IPS DF 4.7 (cell line): ENCODE data around the gene SLC26A9.
"Not testable (repeated sequence)": the region's sequence is repeated elsewhere in the genome, so short reads cannot be mapped to it uniquely, and the experiment has no call there.

ENCODE experiments used
- DNase-seq: peaks from one replicate; pipeline ENCODE4 v3.0.0-alpha.2; 2013; ENCODE audit warnings: low spot score; ENCODE audit errors: extremely low read depth

SLC26A9 gene

DNA sequence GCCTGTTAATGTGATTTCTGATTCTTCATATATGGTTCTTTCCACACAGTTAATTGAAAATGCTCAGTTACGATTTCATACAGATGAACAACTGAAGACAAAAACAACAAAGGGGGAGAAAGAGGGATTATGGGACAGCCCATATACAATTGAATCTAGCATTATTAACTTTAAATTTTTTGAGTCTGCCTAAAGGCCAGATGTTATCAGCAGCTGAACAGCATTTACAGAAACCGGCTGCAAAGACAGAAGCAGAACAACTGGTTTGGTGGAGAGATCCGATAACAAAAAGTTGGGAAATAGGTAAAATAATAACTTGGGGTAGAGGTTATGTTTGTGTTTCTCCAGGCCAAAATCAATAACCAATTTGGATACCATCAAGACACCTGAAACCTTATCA is 49.1 kb downstream of the SLC26A9 start:
- DNase-seq, result not testable (repeated sequence)

DNA sequence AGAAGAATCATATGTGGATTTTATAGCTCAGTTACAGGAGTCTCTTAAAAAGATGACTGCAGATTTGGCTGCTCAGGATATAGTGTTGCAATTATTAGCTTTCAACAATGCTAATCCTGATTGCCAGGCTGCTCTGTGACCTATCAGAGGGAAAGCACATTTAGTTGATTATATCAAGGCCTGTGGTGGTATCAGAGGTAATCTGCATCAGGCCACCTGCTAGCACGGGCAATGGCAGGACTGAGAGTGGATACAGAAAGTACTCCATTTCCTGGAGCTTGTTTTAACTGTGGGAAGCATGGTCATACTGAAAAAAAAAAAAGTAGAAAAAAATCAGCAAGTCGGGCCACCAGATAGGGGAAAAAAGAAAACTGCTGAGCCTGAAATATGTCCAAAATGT is 51.1 kb downstream of the SLC26A9 start:
- not testable (repeated sequence) for DNase-seq

DNA sequence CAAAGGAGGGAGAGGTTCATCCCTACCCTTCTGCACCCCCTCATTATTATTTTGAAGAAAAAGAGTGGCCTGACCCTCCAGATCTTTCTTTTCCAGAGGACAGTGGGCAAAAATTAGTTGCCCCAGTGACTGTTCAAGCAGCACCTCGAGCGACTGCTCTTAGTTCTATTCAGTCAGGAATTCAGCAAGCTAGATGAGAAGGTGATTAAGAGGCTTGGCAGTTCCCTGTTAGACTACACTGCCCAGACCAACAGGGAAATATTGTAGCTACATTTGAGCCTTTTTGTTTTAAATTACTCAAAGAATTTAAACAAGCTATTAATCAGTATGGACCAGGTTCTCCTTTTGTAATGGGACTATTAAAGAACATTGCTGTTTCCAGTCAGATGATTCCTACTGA is 51.8 kb downstream of the SLC26A9 start:
- DNase-seq, result not testable (repeated sequence)

DNA sequence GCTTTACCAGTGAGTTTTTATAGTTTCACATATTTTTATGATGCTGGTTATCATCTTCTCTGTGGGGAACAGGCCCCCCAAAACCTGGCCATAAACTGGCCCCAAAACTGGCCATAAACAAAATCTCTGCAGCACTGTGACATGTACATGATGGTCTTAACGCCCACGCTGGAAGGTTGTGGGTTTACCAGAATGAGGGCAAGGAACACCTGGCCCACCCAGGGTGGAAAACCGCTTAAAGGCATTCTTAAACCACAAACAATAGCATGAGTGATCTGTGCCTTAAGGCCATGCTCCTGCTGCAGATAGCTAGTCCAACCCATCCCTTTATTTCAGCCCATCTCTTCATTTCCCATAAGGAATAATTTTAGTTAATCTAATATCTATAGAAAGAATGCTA is 52.6 kb downstream of the SLC26A9 start:
- DNase-seq, result not testable (repeated sequence)

DNA sequence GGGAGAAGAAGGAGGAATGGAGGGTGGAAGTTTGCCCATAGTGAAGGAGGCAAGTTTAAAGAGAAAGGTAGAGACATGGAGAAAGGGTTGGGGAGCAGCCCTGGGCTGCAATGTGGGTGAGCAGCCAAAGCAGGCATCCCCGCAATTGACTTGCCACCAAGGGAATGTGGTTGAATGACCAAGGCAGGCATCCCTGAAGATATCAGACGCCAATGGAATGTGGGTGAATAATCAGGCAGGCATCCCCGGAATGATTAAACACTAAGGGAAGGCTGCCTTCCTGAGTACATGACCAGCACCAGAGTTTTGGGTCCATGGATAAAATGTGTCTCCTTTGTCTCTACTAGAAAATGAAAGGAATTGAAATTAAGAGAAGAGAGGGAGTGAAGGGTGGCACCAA is 53.5 kb downstream of the SLC26A9 start:
- DNase-seq, result not testable (repeated sequence)

DNA sequence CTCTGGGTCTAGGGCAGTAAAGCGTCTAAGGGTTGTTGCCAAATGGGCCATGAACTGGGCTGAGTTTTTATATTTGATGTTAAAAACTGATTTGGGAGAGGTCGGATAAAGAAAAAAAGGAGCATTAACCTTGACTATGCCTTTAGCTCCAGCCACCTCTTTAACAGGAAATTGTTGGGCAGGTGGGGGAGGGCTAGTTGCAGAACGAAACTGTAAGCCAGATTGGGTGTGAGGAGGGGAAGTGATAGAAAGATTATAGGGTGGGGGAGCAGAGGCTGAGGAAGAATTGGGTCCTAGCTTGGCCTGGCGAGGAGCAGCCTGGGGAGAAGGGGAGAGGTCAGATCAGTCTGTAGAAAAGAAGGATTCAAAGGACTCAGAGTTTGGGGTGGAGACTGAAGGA is 54.2 kb downstream of the SLC26A9 start:
- DNase-seq, result not testable (repeated sequence)

DNA sequence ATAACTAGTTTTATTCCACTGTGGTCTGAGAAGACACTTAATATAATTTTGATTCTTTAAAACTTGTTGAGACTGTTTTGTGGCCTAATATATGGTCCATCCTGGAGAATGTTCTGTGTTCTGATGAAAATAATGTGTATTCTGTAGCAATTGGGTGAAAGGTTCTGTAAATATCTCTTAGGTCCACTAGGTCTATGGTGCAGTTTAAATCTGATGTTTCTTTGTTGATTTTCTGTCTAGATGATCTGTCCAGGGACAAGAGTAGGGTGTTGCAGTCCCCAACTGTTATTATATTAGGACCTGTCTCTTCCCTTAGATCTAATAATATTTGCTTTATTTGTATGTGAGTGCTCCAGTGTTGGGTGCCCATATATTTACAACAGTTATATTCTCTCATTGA is 59.5 kb downstream of the SLC26A9 start:
- no peak for DNase-seq

DNA sequence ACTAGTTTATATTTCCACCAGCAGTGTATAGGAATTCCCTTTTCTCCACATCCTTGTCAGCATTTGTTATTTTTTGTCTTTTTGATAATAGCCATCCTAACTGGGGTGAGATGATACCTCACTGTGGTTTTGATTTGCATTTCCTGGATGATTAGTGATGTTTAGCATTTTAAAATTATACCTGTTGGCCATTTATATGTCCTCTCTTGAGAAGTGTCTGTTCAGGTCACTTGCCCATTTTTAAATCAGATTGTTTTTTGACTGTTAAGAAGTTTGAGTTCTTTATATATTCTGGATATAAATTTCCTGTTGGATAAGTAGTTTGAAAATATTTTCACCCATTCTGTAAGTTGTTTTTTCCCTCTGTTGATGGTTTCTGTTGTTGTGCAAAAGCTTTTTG is 62.3 kb downstream of the SLC26A9 start:
- DNase-seq, result no peak

DNA sequence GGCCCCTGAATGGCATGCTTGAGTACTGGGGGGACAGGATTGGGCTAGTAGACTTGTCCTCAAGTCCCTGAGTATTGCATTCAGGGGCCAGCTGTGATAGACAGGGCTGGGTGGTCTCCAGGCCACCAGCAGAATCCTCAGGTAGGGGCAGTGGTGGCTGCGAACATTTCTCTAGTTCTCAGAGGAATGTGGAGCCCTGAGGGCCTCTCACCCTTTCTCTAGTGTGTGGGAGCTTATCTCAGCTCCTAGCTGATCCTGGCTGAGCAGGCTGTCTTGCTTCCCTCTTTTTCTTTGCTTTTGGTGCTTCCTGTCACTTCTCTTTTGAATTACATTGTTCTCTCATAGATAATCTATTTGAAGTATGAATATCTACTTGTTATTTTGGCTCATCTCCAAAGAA is 63.3 kb downstream of the SLC26A9 start:
- DNase-seq, result no peak

DNA sequence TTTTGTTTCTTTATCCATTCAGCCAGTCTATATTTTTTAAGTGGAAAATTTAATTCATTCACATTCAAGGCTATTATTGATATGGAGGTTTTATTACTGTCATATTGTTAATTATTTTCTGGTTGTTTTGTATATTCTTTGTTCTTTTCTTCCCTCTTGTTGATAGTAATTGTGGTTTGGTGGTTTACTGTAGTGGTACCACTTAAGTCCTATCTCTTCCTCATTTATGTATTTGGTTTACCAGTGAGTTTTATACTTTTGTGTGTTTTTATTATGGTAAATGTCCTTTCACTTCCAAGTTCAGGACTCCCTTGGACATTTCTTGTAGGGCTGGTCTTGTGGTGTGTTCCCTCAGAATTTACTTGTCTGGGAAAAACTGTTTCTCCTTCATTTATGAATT is 65.2 kb downstream of the SLC26A9 start:
- DNase-seq, result no peak

DNA sequence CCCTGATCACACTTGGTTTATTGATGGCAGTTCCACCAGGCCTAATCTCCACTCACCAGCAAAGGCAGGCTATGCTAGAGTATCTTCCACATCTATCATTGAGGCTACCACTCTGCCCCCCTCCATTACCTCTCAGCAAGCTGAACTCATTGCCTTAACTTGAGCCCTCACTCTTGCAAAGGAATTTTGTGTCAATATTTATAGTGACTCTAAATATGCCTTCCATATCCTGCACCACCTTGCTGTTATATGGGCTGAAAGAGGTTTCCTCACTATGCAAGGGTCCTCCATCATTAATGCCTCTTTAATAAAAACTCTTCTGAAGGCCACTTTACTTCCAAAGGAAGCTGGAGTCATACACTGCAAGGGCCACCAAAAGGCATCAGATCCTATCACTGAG is 70.1 kb downstream of the SLC26A9 start:
- not testable (repeated sequence) for DNase-seq

DNA sequence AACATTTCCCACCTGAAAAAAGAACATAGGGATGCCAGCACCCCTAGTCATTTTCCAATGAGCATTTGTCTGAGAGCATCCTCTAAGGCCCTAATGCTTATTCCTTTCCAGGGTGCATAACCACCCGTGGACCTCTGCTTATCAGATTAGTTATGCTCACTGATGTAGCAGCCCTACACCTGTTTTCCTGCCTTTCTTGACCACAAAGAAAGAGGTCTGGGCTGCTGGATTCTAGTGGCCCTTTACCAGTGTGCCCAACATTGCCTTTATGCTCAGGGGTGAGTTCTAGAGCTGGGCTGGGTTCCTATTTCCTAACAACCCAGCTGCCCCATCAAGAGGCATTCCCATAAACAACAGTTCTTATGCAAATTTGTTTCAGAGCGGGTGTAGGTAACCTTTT is 73.0 kb downstream of the SLC26A9 start:
- DNase-seq, result no peak
